OCI-LY1 (cell line): ENCODE results near the gene UBXN1.

ENCODE experiments used
- CTCF ChIP-seq: fragments of 200-600 bp; sonication (generic), shearing (Covaris generic); IDR thresholded peaks from 2 replicates; pipeline ENCODE4 v1.5.1; 2017; ENCODE audit warnings: mild to moderate bottlenecking, antibody characterized with exemption, low read length, moderate library complexity, mixed read lengths
- EZH2 ChIP-seq: fragments of 200-600 bp; sonication (generic), shearing (Covaris generic); IDR thresholded peaks from 2 replicates; pipeline ENCODE4 v1.8.0; 2017; ENCODE audit warnings: borderline replicate concordance, mixed run types, mild to moderate bottlenecking, antibody characterized with exemption, low read length, moderate library complexity, mixed read lengths

GRCh38 chr11:62712276-62712812, 33.5 kb upstream of the UBXN1 start:
- no peak for TF ChIP-seq CTCF
- no peak for TF ChIP-seq EZH2
